ENCODE data around the gene SRGAP3.

Gene SRGAP3

GRCh38 chr3:8996681-8997121 lies 252.7 kb downstream of the SRGAP3 start:
- TF ChIP-seq CTCF (IDR thresholded peaks at IDR 0.05; ENCODE audit: control insufficient read depth, insufficient read depth, low read depth, low read length, missing control alignments) = peak; percentile 61
- peak; percentile 41 for DNase-seq (ENCODE audit: low read depth)

GRCh38 chr3:8996216-8996615 lies 253.2 kb downstream of the SRGAP3 start:
- TF ChIP-seq CTCF (IDR thresholded peaks at IDR 0.05; ENCODE audit: control insufficient read depth, insufficient read depth, low read depth, low read length, missing control alignments) = no peak
- no peak overlapping the region for H3K4me3 ChIP-seq (ENCODE audit: control insufficient read depth, low read depth, low read length)
- no peak for DNase-seq (ENCODE audit: low read depth)

More at GRCh38 chr3:8996681-8997121, 252.7 kb downstream of the SRGAP3 start:
- no peak overlapping the region for H3K4me3 ChIP-seq (ENCODE audit: control insufficient read depth, low read depth, low read length)

GRCh38 chr3:8994226-8994625 lies 255.2 kb downstream of the SRGAP3 start:
- no peak for TF ChIP-seq CTCF (IDR thresholded peaks at IDR 0.05; ENCODE audit: control insufficient read depth, insufficient read depth, low read depth, low read length, missing control alignments)
- no peak for DNase-seq (ENCODE audit: low read depth)
- H3K4me3 ChIP-seq (ENCODE audit: control insufficient read depth, low read depth, low read length) = no peak overlapping the region

GRCh38 chr3:8993331-8993730 lies 256.1 kb downstream of the SRGAP3 start:
- DNase-seq (ENCODE audit: low read depth) = no peak
- no peak for TF ChIP-seq CTCF (IDR thresholded peaks at IDR 0.05; ENCODE audit: control insufficient read depth, insufficient read depth, low read depth, low read length, missing control alignments)
- no peak overlapping the region for H3K4me3 ChIP-seq (ENCODE audit: control insufficient read depth, low read depth, low read length)

- no peak for DNase-seq (ENCODE audit: low read depth)
- no peak overlapping the region for H3K4me3 ChIP-seq (ENCODE audit: control insufficient read depth, low read depth, low read length)
- no peak for TF ChIP-seq CTCF (IDR thresholded peaks at IDR 0.05; ENCODE audit: control insufficient read depth, insufficient read depth, low read depth, low read length, missing control alignments)
Measured at GRCh38 chr3:8992854-8993253, 256.6 kb downstream of the SRGAP3 start.

- no peak for TF ChIP-seq CTCF (IDR thresholded peaks at IDR 0.05; ENCODE audit: control insufficient read depth, insufficient read depth, low read depth, low read length, missing control alignments)
- no peak overlapping the region for H3K4me3 ChIP-seq (ENCODE audit: control insufficient read depth, low read depth, low read length)
- DNase-seq (ENCODE audit: low read depth) = no peak
Measured at GRCh38 chr3:8992199-8992598, 257.2 kb downstream of the SRGAP3 start.
